H9 (cell line): ENCODE measurements around the gene GDPD2. TPM values are rescaled to one million over a fixed set of nuclear protein-coding genes. Genes with fewer than 3 reads are reported as not detected.

Source experiments
- DNase-seq: peaks from one replicate; pipeline ENCODE4 v3.0.0-alpha.2; 2017
- H2AFZ ChIP-seq: one replicate; pipeline ENCODE4 v1.6.1; 2013; ENCODE audit warnings: mild to moderate bottlenecking, low read length, control low read depth, moderate library complexity
- H2AK5ac ChIP-seq: 2 replicates; pipeline ENCODE4 v1.6.1; 2013; ENCODE audit warnings: low read length, control low read depth, mixed read lengths; ENCODE audit not compliant: insufficient read length
- H2BK120ac ChIP-seq: one replicate; pipeline ENCODE4 v1.6.1; 2013; ENCODE audit warnings: low read depth, mild to moderate bottlenecking, low read length, control low read depth, inconsistent platforms; ENCODE audit not compliant: poor library complexity, severe bottlenecking
- H2BK12ac ChIP-seq: 2 replicates; pipeline ENCODE4 v1.6.1; 2013; ENCODE audit warnings: low read length, control low read depth, mixed read lengths, low read depth; ENCODE audit not compliant: insufficient read length
- H2BK15ac ChIP-seq: 2 replicates; pipeline ENCODE4 v1.6.1; 2013; ENCODE audit warnings: low read depth, low read length, control low read depth
- H2BK20ac ChIP-seq: one replicate; pipeline ENCODE4 v1.6.1; 2013; ENCODE audit warnings: low read depth, mild to moderate bottlenecking, low read length, control low read depth, inconsistent platforms; ENCODE audit not compliant: poor library complexity, severe bottlenecking
- H2BK5ac ChIP-seq: 2 replicates; pipeline ENCODE4 v1.6.1; 2013; ENCODE audit warnings: low read length, control low read depth, mixed read lengths; ENCODE audit not compliant: insufficient read length
- H3K14ac ChIP-seq: 2 replicates; pipeline ENCODE4 v1.6.1; 2013; ENCODE audit warnings: low read length, control low read depth; ENCODE audit not compliant: insufficient read depth
- H3K18ac ChIP-seq: 2 replicates; pipeline ENCODE4 v1.6.1; 2013; ENCODE audit warnings: low read depth, mild to moderate bottlenecking, mixed read lengths, low read length, control low read depth; ENCODE audit not compliant: insufficient read length
- H3K23ac ChIP-seq: 2 replicates; pipeline ENCODE4 v1.6.1; 2013; ENCODE audit warnings: low read length, control low read depth, mixed read lengths, low read depth; ENCODE audit not compliant: insufficient read length
- H3K23me2 ChIP-seq: 2 replicates; pipeline ENCODE4 v1.6.1; 2013; ENCODE audit warnings: low read depth, mild to moderate bottlenecking, mixed read lengths, low read length, control low read depth; ENCODE audit not compliant: insufficient read length, poor library complexity, severe bottlenecking
- H3K27ac ChIP-seq: 2 replicates; pipeline ENCODE4 v1.5.1; 2013; ENCODE audit warnings: low read length, control low read depth, mixed read lengths, low read depth; ENCODE audit not compliant: insufficient read length
- H3K27me3 ChIP-seq: 2 replicates; pipeline ENCODE4 v1.6.1; 2013; ENCODE audit warnings: low read length, control low read depth, inconsistent platforms; ENCODE audit not compliant: insufficient read depth
- H3K4ac ChIP-seq: 2 replicates; pipeline ENCODE4 v1.6.1; 2013; ENCODE audit warnings: low read depth, mild to moderate bottlenecking, control low read depth, inconsistent platforms, low read length, moderate library complexity
- H3K4me1 ChIP-seq: 2 replicates; pipeline ENCODE4 v1.6.1; 2013; ENCODE audit warnings: low read length, control low read depth, inconsistent platforms; ENCODE audit not compliant: insufficient read depth
- H3K4me2 ChIP-seq: 2 replicates; pipeline ENCODE4 v1.6.1; 2013; ENCODE audit warnings: low read length, control low read depth, mixed read lengths; ENCODE audit not compliant: insufficient read length, insufficient read depth
- H3K56ac ChIP-seq: 2 replicates; pipeline ENCODE4 v1.6.1; 2013; ENCODE audit warnings: low read depth, mild to moderate bottlenecking, mixed read lengths, low read length, control low read depth; ENCODE audit not compliant: insufficient read length
- H3K79me1 ChIP-seq: 2 replicates; pipeline ENCODE4 v1.6.1; 2013; ENCODE audit warnings: low read depth, mild to moderate bottlenecking, moderate library complexity, low read length, control low read depth, inconsistent platforms; ENCODE audit not compliant: insufficient read depth, poor library complexity, severe bottlenecking
- H3K79me2 ChIP-seq: 2 replicates; pipeline ENCODE4 v1.6.1; 2013; ENCODE audit warnings: low read length, control low read depth, inconsistent platforms; ENCODE audit not compliant: insufficient read depth
- H3K9ac ChIP-seq: 2 replicates; pipeline ENCODE4 v1.6.1; 2013; ENCODE audit warnings: low read length, control low read depth, mixed read lengths; ENCODE audit not compliant: insufficient read length; ENCODE audit errors: extremely low read depth
- H3K9me3 ChIP-seq: one replicate; pipeline ENCODE4 v1.6.1; 2013; ENCODE audit warnings: low read depth, low read length, inconsistent platforms; ENCODE audit not compliant: control insufficient read depth
- H3T11ph ChIP-seq: one replicate; pipeline ENCODE4 v1.6.1; 2013; ENCODE audit warnings: mild to moderate bottlenecking, low read length, control low read depth, inconsistent platforms
- H4K20me1 ChIP-seq: one replicate; pipeline ENCODE4 v1.6.1; 2013; ENCODE audit not compliant: control insufficient read depth, insufficient read length, insufficient read depth
- H4K5ac ChIP-seq: 2 replicates; pipeline ENCODE4 v1.6.1; 2013; ENCODE audit warnings: low read depth, mild to moderate bottlenecking, mixed read lengths, low read length, control low read depth; ENCODE audit not compliant: insufficient read length
- H4K8ac ChIP-seq: replicated peaks from 2 replicates; pipeline ENCODE4 v1.6.1; 2013; ENCODE audit warnings: low read length, control low read depth, mixed read lengths, low read depth; ENCODE audit not compliant: insufficient read length
- H4K91ac ChIP-seq: 2 replicates; pipeline ENCODE4 v1.6.1; 2013; ENCODE audit warnings: low read depth, mild to moderate bottlenecking, moderate library complexity, mixed read lengths, low read length, control low read depth; ENCODE audit not compliant: insufficient read length
- H3K27ac Mint-ChIP-seq, 3 experiments: 2 replicates in 2 of 3; 3 replicates in 1 of 3; pipeline ENCODE4 v1.8.0; 2020 to 2021; ENCODE audit warnings: mixed read lengths in 3 of 3, mild to moderate bottlenecking in 1 of 3, moderate library complexity in 1 of 3
- H3K27me3 Mint-ChIP-seq: 2 replicates; pipeline ENCODE4 v1.8.0; 2021; ENCODE audit warnings: low read depth, mild to moderate bottlenecking, moderate library complexity, mixed read lengths
- H3K36me3 Mint-ChIP-seq, 3 experiments: 2 replicates in 2 of 3; 3 replicates in 1 of 3; pipeline ENCODE4 v1.8.0; 2020 to 2021; ENCODE audit warnings: low read depth in 3 of 3, mixed read lengths in 3 of 3; ENCODE audit not compliant: insufficient read depth in 1 of 3
- H3K4me1 Mint-ChIP-seq, 2 experiments: 2 replicates each; pipeline ENCODE4 v1.8.0; 2020; ENCODE audit warnings: mixed read lengths in 2 of 2
- H3K4me3 Mint-ChIP-seq, 2 experiments: 2 replicates in 1 of 2; 3 replicates in 1 of 2; pipeline ENCODE4 v1.8.0; 2020 to 2021; ENCODE audit warnings: mild to moderate bottlenecking in 2 of 2, mixed read lengths in 2 of 2, moderate library complexity in 1 of 2
- H3K9me3 Mint-ChIP-seq, 2 experiments: 2 replicates in 1 of 2; 3 replicates in 1 of 2; pipeline ENCODE4 v1.8.0; 2020; ENCODE audit warnings: mild to moderate bottlenecking in 2 of 2, mixed read lengths in 2 of 2, moderate library complexity in 1 of 2
- WGBS: extraction: QIAGEN DNeasy Blood & Tissue Kit; methylation state at CpG from one replicate; pipeline ENCODE4 v1.1.7; 2013; ENCODE audit warnings: missing lambda C conversion rate, low lambda C conversion rate, mixed read lengths; ENCODE audit not compliant: insufficient read length; ENCODE audit errors: extremely low coverage; 5-methylcytosine and 5-hydroxymethylcytosine counted together
- total RNA-seq: library from RNA; stranded (reverse); gene quantifications from 2 replicates; pipeline ENCODE4 v1.2.1, GENCODE V29; 2021
- TF ChIP-seq, protein P1 (sequence below): fragments of 200-600 bp; sonication (generic); conservative IDR thresholded peaks from 3 replicates; pipeline ENCODE4 v1.8.0; 2021; ENCODE audit warnings: antibody characterized with exemption, mild to moderate bottlenecking

The GDPD2 gene
- total RNA-seq, 1 experiment from 2014 or later, result 13.9 TPM

DNA sequence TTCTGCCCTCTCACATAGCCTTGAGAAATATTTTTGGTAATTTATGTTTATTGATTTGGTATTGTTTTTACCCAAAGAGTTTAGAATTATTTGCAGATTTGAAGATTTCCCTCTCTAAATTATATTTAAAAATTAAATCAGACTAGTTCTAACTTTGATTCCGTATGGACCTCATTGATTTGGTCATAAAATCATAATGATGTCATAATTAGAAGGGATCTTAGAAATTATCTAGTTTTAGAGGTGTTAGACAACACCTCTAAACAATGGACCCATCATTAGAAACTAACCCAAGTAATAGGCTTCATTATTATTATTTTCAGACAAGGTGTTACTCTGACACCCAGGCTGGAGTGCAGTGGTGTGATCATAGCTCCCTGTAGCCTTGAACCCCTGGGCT lies 45.6 kb downstream of the GDPD2 start:
- Histone ChIP-seq H3K27me3 (no peaks in the 10 kb centered on the region), H4K20me1 (no peaks in the 10 kb centered on the region)

More for the DNA sequence above, 45.6 kb downstream of the GDPD2 start:
- TF ChIP-seq, protein P1, sequence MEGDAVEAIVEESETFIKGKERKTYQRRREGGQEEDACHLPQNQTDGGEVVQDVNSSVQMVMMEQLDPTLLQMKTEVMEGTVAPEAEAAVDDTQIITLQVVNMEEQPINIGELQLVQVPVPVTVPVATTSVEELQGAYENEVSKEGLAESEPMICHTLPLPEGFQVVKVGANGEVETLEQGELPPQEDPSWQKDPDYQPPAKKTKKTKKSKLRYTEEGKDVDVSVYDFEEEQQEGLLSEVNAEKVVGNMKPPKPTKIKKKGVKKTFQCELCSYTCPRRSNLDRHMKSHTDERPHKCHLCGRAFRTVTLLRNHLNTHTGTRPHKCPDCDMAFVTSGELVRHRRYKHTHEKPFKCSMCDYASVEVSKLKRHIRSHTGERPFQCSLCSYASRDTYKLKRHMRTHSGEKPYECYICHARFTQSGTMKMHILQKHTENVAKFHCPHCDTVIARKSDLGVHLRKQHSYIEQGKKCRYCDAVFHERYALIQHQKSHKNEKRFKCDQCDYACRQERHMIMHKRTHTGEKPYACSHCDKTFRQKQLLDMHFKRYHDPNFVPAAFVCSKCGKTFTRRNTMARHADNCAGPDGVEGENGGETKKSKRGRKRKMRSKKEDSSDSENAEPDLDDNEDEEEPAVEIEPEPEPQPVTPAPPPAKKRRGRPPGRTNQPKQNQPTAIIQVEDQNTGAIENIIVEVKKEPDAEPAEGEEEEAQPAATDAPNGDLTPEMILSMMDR, result no peak
- no peak overlapping the region for H3K27ac Mint-ChIP-seq
- H2BK20ac ChIP-seq, result no peak overlapping the region
- H3K4me3 Mint-ChIP-seq, result no peak overlapping the region
- H2BK120ac ChIP-seq, result no peak overlapping the region
- H3K4ac ChIP-seq, result no peak overlapping the region
- H3K79me1 ChIP-seq, result no peaks in the 10 kb centered on the region
- no CpG with 5 or more reads among the region's 1 CpG for WGBS
- H3K14ac ChIP-seq, result no peak overlapping the region
- no peak overlapping the region for H3K23ac ChIP-seq
- H2AK5ac ChIP-seq, result no peak overlapping the region
- no peak overlapping the region for H4K91ac ChIP-seq
- H2BK5ac ChIP-seq, result no peak overlapping the region
- H3T11ph ChIP-seq, result no peak overlapping the region
- no peak for DNase-seq
- no peaks in the 10 kb centered on the region for H3K27me3 Mint-ChIP-seq
- H3K9ac ChIP-seq, result no peak overlapping the region
- H3K18ac ChIP-seq, result no peak overlapping the region
- H2BK12ac ChIP-seq, result no peak overlapping the region
- no peak overlapping the region for H2BK15ac ChIP-seq
- H3K23me2 ChIP-seq, result no peaks in the 10 kb centered on the region
- H3K4me2 ChIP-seq, result no peak overlapping the region
- H3K4me1 ChIP-seq, result no peaks in the 10 kb centered on the region
- H3K36me3 Mint-ChIP-seq, result peaks cover 13 to 52% (median 43%) of the 10 kb centered on the region in 3 experiments
- no peak overlapping the region for H2AFZ ChIP-seq
- peaks cover 8% of the 10 kb centered on the region; the same call in 1 of the 2 replicates for H3K79me2 ChIP-seq
- no peak overlapping the region for H4K8ac ChIP-seq
- H3K27ac ChIP-seq, result no peak overlapping the region
- peaks cover 52 to 63% of the 10 kb centered on the region in 2 experiments for H3K9me3 Mint-ChIP-seq
- no peak overlapping the region for H3K56ac ChIP-seq
- H3K4me1 Mint-ChIP-seq, result peaks cover 12 to 26% of the 10 kb centered on the region in 2 experiments
- H3K9me3 ChIP-seq, result peaks cover 9% of the 10 kb centered on the region
- H4K5ac ChIP-seq, result no peak overlapping the region
